Testis (tissue), 2 donors: ENCODE measurements around the gene ANXA4.

Experiments used
- CTCF ChIP-seq, 3 experiments: fragments of 450-650 bp in 2 of 3; fragments of 200-600 bp in 1 of 3; sonication (generic) in 1 of 3; IDR thresholded peaks; one replicate each; pipeline ENCODE4 v1.5.1; 2016 to 2019; ENCODE audit warnings: antibody characterized with exemption in 3 of 3, mild to moderate bottlenecking in 2 of 3, moderate library complexity in 1 of 3
- POLR2A ChIP-seq: fragments of 450-650 bp; IDR thresholded peaks from one replicate; pipeline ENCODE4 v1.6.1; 2017; ENCODE audit warnings: antibody characterized with exemption, mild to moderate bottlenecking, moderate library complexity

DNA sequence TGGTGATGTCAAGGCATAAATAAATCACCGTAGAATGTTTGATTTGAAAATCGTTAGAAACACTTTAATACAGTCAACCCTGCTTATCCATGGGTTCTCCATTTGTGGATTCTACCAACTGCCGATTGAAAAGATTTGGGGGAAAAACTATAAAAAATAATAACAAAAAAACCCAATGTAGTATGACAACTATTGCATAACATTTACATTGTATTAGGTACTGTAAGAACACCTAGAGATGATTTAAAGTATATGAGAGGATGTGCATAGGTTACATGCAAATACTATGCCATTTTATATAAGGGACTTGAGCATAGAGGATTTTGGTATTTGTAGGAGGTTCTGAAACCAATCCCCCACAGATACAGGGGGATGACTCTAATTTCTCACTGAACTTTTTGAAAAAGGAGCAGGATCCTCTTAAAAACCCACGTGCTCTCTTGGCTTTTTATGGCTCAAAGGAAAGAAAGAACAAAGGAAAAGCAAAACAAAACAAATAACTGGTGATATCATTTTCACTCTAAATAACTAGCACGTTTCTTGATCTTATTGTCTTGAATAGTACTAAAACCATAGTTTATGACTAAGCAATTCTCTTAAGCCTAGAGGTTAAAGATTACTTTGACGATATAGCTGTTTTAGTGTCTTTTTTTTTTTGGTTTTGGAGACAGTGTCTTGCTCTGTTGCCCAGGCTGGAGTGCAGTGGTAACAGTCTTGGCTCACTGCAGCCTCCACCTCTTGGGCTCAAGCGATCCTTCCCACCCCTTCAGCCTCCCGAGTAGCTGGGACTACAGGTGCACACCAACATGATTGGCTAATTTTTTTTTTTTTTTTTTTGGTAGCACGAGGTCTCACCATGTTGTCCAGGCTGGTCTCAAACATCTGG, 104.5 kb downstream of the ANXA4 start:
- TF ChIP-seq CTCF (IDR thresholded peaks at IDR 0.05) (no peak), POLR2A (no peak)
